Endothelial cell of umbilical vein (primary cell): ENCODE measurements around the gene ZC3H14. TPM values are rescaled to one million over a fixed set of nuclear protein-coding genes. Genes with fewer than 3 reads are reported as not detected.

ENCODE experiments used
- BruUV-seq: library from RNA; stranded (reverse); fragments of 400-500 nt; replicated peaks from 2 replicates; lab custom pipeline; 2021; lab: Mats Ljungman, UMichigan
- CTCF ChIA-PET: fragments of 300-600, 350-600 bp; sonication (Branson Sonifier 250); formaldehyde crosslinking; loops from one replicate; lab custom pipeline; 2021; ENCODE audit warnings: antibody characterized with exemption, inconsistent platforms; lab: Charles Lee
- POLR2A ChIA-PET: fragments of 300-600, 350-600 bp; sonication (Branson Sonifier 250); formaldehyde crosslinking; loops from one replicate; lab custom pipeline; 2021; ENCODE audit warnings: antibody characterized with exemption, inconsistent platforms; lab: Charles Lee
- DNase-seq: peaks from one replicate; pipeline ENCODE4 v3.0.0-alpha.2; 2011; ENCODE audit warnings: low read depth, low spot score
- FAIRE-seq: peaks from 2 replicates; lab custom pipeline; 2011; peaks lifted over from hg19 to GRCh38; lab: Jason Lieb, UNC
- H2AFZ ChIP-seq: 2 replicates; pipeline ENCODE4 v1.6.0; 2012; ENCODE audit warnings: low read depth, low read length, control low read depth, inconsistent platforms
- H3K27ac ChIP-seq: 2 replicates; pipeline ENCODE4 v1.5.1; 2011; ENCODE audit warnings: low read depth, mild to moderate bottlenecking, control low read depth, low read length, moderate library complexity; ENCODE audit not compliant: insufficient read depth
- H3K27me3 ChIP-seq, 2 experiments: 2 replicates each; pipeline versions ENCODE4 v1.6.0 to v1.6.1; 2011; ENCODE audit warnings: low read length in 2 of 2, mixed read lengths in 1 of 2; ENCODE audit not compliant: control insufficient read depth in 2 of 2, insufficient read depth in 2 of 2
- H3K36me3 ChIP-seq, 2 experiments: 2 replicates in 1 of 2; 3 replicates in 1 of 2; pipeline ENCODE4 v1.5.1; 2011; ENCODE audit warnings: low read length in 2 of 2, mild to moderate bottlenecking in 1 of 2, moderate library complexity in 1 of 2; ENCODE audit not compliant: control insufficient read depth in 2 of 2, insufficient read depth in 2 of 2; ENCODE audit errors: extremely low read depth in 1 of 2
- H3K4me1 ChIP-seq: 3 replicates; pipeline ENCODE4 v1.5.1; 2011; ENCODE audit warnings: mild to moderate bottlenecking, low read length; ENCODE audit not compliant: control insufficient read depth, insufficient read depth; ENCODE audit errors: extremely low read depth
- H3K4me2 ChIP-seq: 2 replicates; pipeline ENCODE4 v1.6.1; 2011; ENCODE audit warnings: low read length, control low read depth, mixed read lengths; ENCODE audit not compliant: insufficient read depth
- H3K4me3 ChIP-seq, 3 experiments: fragments of 200-600 bp in 1 of 3; sonication (generic), shearing (Covaris generic) in 1 of 3; replicated peaks in 1 of 3; 2 replicates each; pipeline ENCODE4 v1.5.1; 2011 to 2016; ENCODE audit warnings: control low read depth in 3 of 3, low read length in 3 of 3, mild to moderate bottlenecking in 2 of 3, inconsistent platforms in 1 of 3, low read depth in 1 of 3, moderate library complexity in 1 of 3; ENCODE audit not compliant: insufficient read depth in 1 of 3
- H3K79me2 ChIP-seq: 2 replicates; pipeline ENCODE4 v1.6.0; 2012; ENCODE audit warnings: low read length, inconsistent platforms; ENCODE audit not compliant: control insufficient read depth, insufficient read depth
- H3K9ac ChIP-seq: replicated peaks from 2 replicates; pipeline ENCODE3; 2011; ENCODE audit warnings: low read length, control low read depth; ENCODE audit not compliant: insufficient read depth; ENCODE audit errors: extremely low read depth
- H3K9me1 ChIP-seq: replicated peaks from 3 replicates; pipeline ENCODE4 v1.6.0; 2011; ENCODE audit warnings: mild to moderate bottlenecking, low read length; ENCODE audit not compliant: control insufficient read depth, insufficient read depth; ENCODE audit errors: extremely low read depth
- H3K9me3 ChIP-seq: replicated peaks from 2 replicates; pipeline ENCODE4 v1.5.1; 2012; ENCODE audit warnings: low read length, inconsistent platforms; ENCODE audit not compliant: control insufficient read depth, insufficient read depth
- H4K20me1 ChIP-seq: replicated peaks from 2 replicates; pipeline ENCODE3; 2011; ENCODE audit warnings: mild to moderate bottlenecking, low read length; ENCODE audit not compliant: control insufficient read depth, insufficient read depth; ENCODE audit errors: extremely low read depth
- CTCF ChIP-seq, 2 donors: IDR thresholded peaks; 1 replicate in 1 of 2; 2 replicates in 1 of 2; pipeline ENCODE4 v1.5.1; 2011; ENCODE audit warnings: low read length in 2 of 2, mild to moderate bottlenecking in 2 of 2, moderate library complexity in 2 of 2, control low read depth in 1 of 2, inconsistent platforms in 1 of 2, low read depth in 1 of 2; ENCODE audit not compliant: insufficient read depth in 1 of 2; ENCODE audit errors: extremely low read depth in 1 of 2
- EZH2 ChIP-seq: IDR thresholded peaks from 2 replicates; pipeline ENCODE4 v1.6.1; 2012; ENCODE audit warnings: borderline replicate concordance, low read depth, mild to moderate bottlenecking, moderate library complexity, low read length, inconsistent platforms; ENCODE audit not compliant: severe bottlenecking
- FOS ChIP-seq: IDR thresholded peaks from 2 replicates; pipeline ENCODE4 v1.6.1; 2011; ENCODE audit warnings: mild to moderate bottlenecking, low read length, moderate library complexity, borderline replicate concordance; ENCODE audit not compliant: insufficient read depth
- GATA2 ChIP-seq: IDR thresholded peaks from 2 replicates; pipeline ENCODE4 v1.7.0; 2011; ENCODE audit warnings: low read depth, mild to moderate bottlenecking, moderate library complexity, mixed read lengths, low read length; ENCODE audit not compliant: insufficient read length, insufficient read depth
- JUN ChIP-seq: IDR thresholded peaks from 2 replicates; pipeline ENCODE4 v1.6.1; 2011; ENCODE audit warnings: borderline replicate concordance, low read depth; ENCODE audit not compliant: insufficient read length, insufficient read depth
- MAX ChIP-seq: IDR thresholded peaks from 2 replicates; pipeline ENCODE4 v1.6.1; 2011; ENCODE audit not compliant: insufficient read depth, insufficient read length
- MYC ChIP-seq: IDR thresholded peaks from one replicate; pipeline ENCODE4 v1.6.1; 2011; ENCODE audit warnings: mild to moderate bottlenecking, low read depth, low read length
- POLR2A ChIP-seq: IDR thresholded peaks from 2 replicates; pipeline ENCODE4 v1.6.1; 2012; ENCODE audit warnings: low read depth, mild to moderate bottlenecking, control low read depth, low read length
- POLR2AphosphoS5 ChIP-seq: IDR thresholded peaks from 2 replicates; pipeline ENCODE4 v1.6.1; 2012; ENCODE audit warnings: low read depth, mild to moderate bottlenecking, control low read depth, low read length, moderate library complexity; ENCODE audit not compliant: insufficient read depth
- dilution Hi-C: fragments of 300-500 bp; cut with MboI; formaldehyde crosslinking; loops from one replicate; pipeline ENCODE4 v1.15.0; 2019; ENCODE audit warnings: low sequenced_read_pairs; ENCODE audit not compliant: extremely low pct_ligation_motif_present
- intact Hi-C: fragments of 100-400 bp; cut with micrococcal nuclease; formaldehyde crosslinking; loops from one replicate; pipeline ENCODE4 v1.10.0; 2022
- polyA plus RNA-seq, 4 experiments: library from polyadenylated mRNA; depleted of rRNA in 3 of 4; stranded (reverse) in 3 of 4; unstranded in 1 of 4; fragments of >200 nt; gene quantifications; 2 replicates each; pipeline versions ENCODE4 v1.2.1 to v1.2.3, GENCODE V29; 2011 to 2012; ENCODE audit warnings: missing spikeins in 1 of 4
- total RNA-seq: library from RNA; stranded (reverse); gene quantifications from 2 replicates; pipeline ENCODE4 v1.2.3, GENCODE V29; 2021

The ZC3H14 gene
- total and polyA plus RNA-seq, 2 donors (not counting 3 experiments of a cell fraction or from before 2014, with no cell fraction given): 61.2 to 61.8 TPM

- dilution Hi-C loops: no loop called here
- Histone ChIP-seq H4K20me1 (no peaks in the 10 kb centered on the region), H2AFZ (no peak overlapping the region), H3K36me3 (peaks cover 6 to 10% of the 10 kb centered on the region in 2 experiments), H3K4me3 (no peak overlapping the region), H3K9ac (no peak overlapping the region), H3K9me1 (no peaks in the 10 kb centered on the region), H3K4me1 (no peaks in the 10 kb centered on the region), H3K27ac (no peak overlapping the region), H3K9me3 (no peaks in the 10 kb centered on the region), H3K79me2 (no peaks in the 10 kb centered on the region), H3K4me2 (no peak overlapping the region), H3K27me3 (no peaks in the 10 kb centered on the region)
- TF ChIP-seq EZH2 (no peak), FOS (no peak), CTCF (IDR thresholded peaks at IDR 0.05; ENCODE audit: extremely low read depth in 1 of 2, insufficient read depth in 1 of 2, low read depth in 1 of 2, low read length in 2 of 2) (no peak), JUN (no peak), MAX (no peak), POLR2A (no peak), GATA2 (no peak), POLR2AphosphoS5 (no peak), MYC (no peak)
- intact Hi-C loops: no loop called here
- FAIRE-seq (no peak), DNase-seq (peak; percentile 6)
- no TSS peak for BruUV-seq
- ChIA-PET POLR2A (no interaction called here), CTCF (no interaction called here)
These were observed 29.2 kb downstream of the ZC3H14 start for GRCh38 chr14:88592031-88592430.
